Psoas muscle (tissue), 8 donors: ENCODE results near the gene ATP8A1. TPM values are rescaled to one million over a fixed set of nuclear protein-coding genes. Genes with fewer than 3 reads are reported as not detected.

Source experiments
- ATAC-seq, 4 donors: fragments of 200-7000 bp; cut with Tn5 transposase; one replicate each; pipeline ENCODE4 v1.9.1; 2020; ENCODE audit warnings: moderate library complexity in 3 of 4, mild to moderate bottlenecking in 2 of 4
- DNase-seq, 2 donors: peaks; one replicate each; pipeline ENCODE4 v3.0.0-alpha.2; 2020
- H3K27ac ChIP-seq: fragments of 200-600 bp; one replicate; pipeline ENCODE4 v1.8.0; 2022
- H3K27me3 ChIP-seq, 3 donors: fragments of 200-600 bp in 1 of 3; one replicate each; pipeline versions ENCODE4 v1.6.1 to v1.8.0; 2013 to 2022; ENCODE audit warnings: low read length in 2 of 3, mild to moderate bottlenecking in 2 of 3, moderate library complexity in 1 of 3; ENCODE audit not compliant: insufficient read depth in 3 of 3
- H3K36me3 ChIP-seq, 2 donors: fragments of 200-600 bp in 1 of 2; one replicate each; pipeline versions ENCODE4 v1.6.1 to v1.8.0; 2013 to 2022; ENCODE audit warnings: low read depth in 1 of 2, mild to moderate bottlenecking in 1 of 2, moderate library complexity in 1 of 2; ENCODE audit not compliant: insufficient read depth in 1 of 2
- H3K4me1 ChIP-seq: fragments of 200-600 bp; one replicate; pipeline ENCODE4 v1.8.0; 2022
- H3K4me3 ChIP-seq: fragments of 200-600 bp; one replicate; pipeline ENCODE4 v1.8.0; 2022; ENCODE audit warnings: mild to moderate bottlenecking
- H3K9me3 ChIP-seq: fragments of 200-600 bp; one replicate; pipeline ENCODE4 v1.8.0; 2022
- WGBS, 3 donors: extraction: QIAGEN DNeasy Blood & Tissue Kit; methylation state at CpG; one replicate each; pipeline versions ENCODE4 v1.1.6 to v1.1.7; 2013; 5-methylcytosine and 5-hydroxymethylcytosine counted together
- intact Hi-C, 2 donors: fragments of 100-400 bp; cut with DNase I; formaldehyde crosslinking; loops; one replicate each; pipeline versions ENCODE4 v1.11.0 to v1.14.2; 2022
- polyA plus RNA-seq, 3 donors: library from polyadenylated mRNA; stranded (reverse); fragments of 200-250 nt; gene quantifications; one replicate each; pipeline ENCODE4 v1.2.3, GENCODE V29; 2013
- total RNA-seq, 4 donors: library from RNA; stranded (reverse); fragmentation: NEBNext Ultra II Directional in 2 of 4; extraction: Animal tissue kit (Norgen Biotek cat#: 25700) in 2 of 4; gene quantifications; one replicate each; pipeline versions ENCODE4 v1.2.1 to v1.2.4, GENCODE V29; 2021 to 2023
- TF ChIP-seq, protein P1 (sequence below): fragments of 200-600 bp; IDR thresholded peaks from one replicate; pipeline ENCODE4 v1.8.0; 2022; ENCODE audit warnings: antibody characterized with exemption
- donor health status: healthy with polysubstance abuse.
- donor health status: DM: no; HTN: no; CAD: no; lungs with moderate emphysema.
- donor health status: Bipolar disorder and iron deficiency.
- donor health status: healthy.
- donor health status: DM: yes; HTN: yes; CAD: no.
- donor health status: DM: no; HTN: no; CAD: no.
- donor health status: DM: no; HTN: no; CAD: no.
- donor health status: DM: yes; HTN: yes; CAD: no.

The ATP8A1 gene
- total and polyA plus RNA-seq, 7 donors, result 2.2 to 26.5 (median 14.7) TPM

DNA sequence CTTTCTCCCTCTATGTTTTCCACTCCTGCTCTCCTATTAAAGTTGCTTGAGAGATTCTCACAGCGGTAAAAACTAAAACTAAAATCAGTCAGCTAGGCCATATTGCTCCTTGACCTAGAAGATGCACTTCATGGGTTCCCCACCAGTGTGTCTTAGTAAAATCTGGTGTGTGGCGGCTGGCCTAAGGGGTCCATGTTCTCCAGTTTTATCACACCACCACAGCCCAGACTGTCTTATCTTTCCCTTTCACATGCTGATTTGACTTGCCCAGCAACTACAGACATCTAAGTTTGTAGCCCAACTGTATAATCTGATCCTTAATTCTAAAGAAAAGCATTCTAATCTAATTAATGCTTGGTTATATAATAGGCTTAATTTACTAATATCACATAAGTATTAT lies 68.0 kb downstream of the ATP8A1 start:
- TF ChIP-seq, protein P1, sequence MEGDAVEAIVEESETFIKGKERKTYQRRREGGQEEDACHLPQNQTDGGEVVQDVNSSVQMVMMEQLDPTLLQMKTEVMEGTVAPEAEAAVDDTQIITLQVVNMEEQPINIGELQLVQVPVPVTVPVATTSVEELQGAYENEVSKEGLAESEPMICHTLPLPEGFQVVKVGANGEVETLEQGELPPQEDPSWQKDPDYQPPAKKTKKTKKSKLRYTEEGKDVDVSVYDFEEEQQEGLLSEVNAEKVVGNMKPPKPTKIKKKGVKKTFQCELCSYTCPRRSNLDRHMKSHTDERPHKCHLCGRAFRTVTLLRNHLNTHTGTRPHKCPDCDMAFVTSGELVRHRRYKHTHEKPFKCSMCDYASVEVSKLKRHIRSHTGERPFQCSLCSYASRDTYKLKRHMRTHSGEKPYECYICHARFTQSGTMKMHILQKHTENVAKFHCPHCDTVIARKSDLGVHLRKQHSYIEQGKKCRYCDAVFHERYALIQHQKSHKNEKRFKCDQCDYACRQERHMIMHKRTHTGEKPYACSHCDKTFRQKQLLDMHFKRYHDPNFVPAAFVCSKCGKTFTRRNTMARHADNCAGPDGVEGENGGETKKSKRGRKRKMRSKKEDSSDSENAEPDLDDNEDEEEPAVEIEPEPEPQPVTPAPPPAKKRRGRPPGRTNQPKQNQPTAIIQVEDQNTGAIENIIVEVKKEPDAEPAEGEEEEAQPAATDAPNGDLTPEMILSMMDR, result no peak
- intact Hi-C loops, result no loop called here
- ATAC-seq, result no peak
- WGBS, 3 donors, result 96 to 98% (median 98%) methylated on average over 2 of the region's 2 CpGs
- Histone ChIP-seq H3K9me3 (no peaks in the 10 kb centered on the region), H3K27ac (no peak overlapping the region), H3K4me3 (no peak overlapping the region), H3K36me3 (peaks cover 0 to 16% of the 10 kb centered on the region in 2 donors), H3K4me1 (no peaks in the 10 kb centered on the region), H3K27me3 (no peaks in the 10 kb centered on the region)
- no peak for DNase-seq

DNA sequence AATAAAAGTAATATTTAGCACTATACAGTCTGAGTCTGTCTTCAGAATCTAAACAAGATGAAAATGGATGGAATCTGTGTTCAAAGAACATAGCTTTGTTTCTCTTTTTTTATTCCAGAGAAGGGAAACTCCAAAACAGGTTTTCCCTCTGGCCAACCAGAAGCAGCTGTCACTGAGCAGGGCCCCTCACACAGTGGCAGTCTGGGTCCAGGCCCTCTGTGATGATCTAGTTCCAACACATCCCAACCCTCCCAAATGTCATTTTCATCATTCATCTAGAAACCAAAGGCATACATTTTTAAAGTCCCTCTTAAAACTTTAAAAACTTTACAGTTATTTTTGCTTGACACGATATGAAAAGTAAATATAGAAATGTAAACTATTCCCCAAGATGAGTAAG lies 70.1 kb downstream of the ATP8A1 start:
- no peak overlapping the region for H3K27ac ChIP-seq
- TF ChIP-seq, protein P1, result no peak
- no peak overlapping the region for H3K4me3 ChIP-seq
- no peaks in the 10 kb centered on the region for H3K9me3 ChIP-seq
- WGBS, 3 donors, result 92 to 97% (median 95%) methylated on average over 1 of the region's 1 CpG
- ATAC-seq, result no peak
- no peak for DNase-seq
- no peaks in the 10 kb centered on the region for H3K4me1 ChIP-seq
- H3K27me3 ChIP-seq, result no peaks in the 10 kb centered on the region
- peaks cover 0 to 32% of the 10 kb centered on the region in 2 donors for H3K36me3 ChIP-seq
- intact Hi-C loops, result no loop called here

GRCh38 chr4:42579903-42580302 lies 77.0 kb downstream of the ATP8A1 start:
- Histone ChIP-seq H3K9me3 (no peaks in the 10 kb centered on the region), H3K36me3 (peaks cover 0 to 45% of the 10 kb centered on the region in 2 donors), H3K27ac (no peak overlapping the region), H3K4me3 (no peak overlapping the region), H3K27me3 (no peaks in the 10 kb centered on the region), H3K4me1 (no peaks in the 10 kb centered on the region)
- TF ChIP-seq, protein P1, result no peak
- ATAC-seq (no peak), DNase-seq (no peak)
- intact Hi-C loops, result no loop called here
- 75 to 92% (median 77%) methylated on average over 3 of the region's 3 CpGs for WGBS, 3 donors

DNA sequence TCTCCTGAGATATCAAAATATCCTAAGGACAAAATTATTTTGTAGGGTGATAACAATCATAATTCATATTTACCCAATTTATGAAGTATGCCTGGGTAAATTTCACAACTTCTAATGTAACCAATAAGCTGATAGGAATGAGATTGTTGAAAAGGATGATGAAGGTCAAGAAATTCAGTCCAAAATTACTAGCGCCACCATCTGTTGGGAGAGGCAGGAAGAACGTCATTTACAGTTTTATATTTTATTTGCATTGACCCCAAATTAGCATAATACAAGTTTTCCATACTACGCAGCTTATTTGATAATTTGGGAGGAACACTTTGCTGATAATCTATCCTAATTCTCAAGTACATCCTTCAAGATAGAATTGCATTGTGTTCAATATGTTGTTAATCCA lies 78.7 kb downstream of the ATP8A1 start:
- intact Hi-C loops, result no loop called here
- DNase-seq, result no peak
- no peak overlapping the region for H3K4me3 ChIP-seq
- no peaks in the 10 kb centered on the region for H3K9me3 ChIP-seq
- no peaks in the 10 kb centered on the region for H3K27me3 ChIP-seq
- ATAC-seq, result no peak
- WGBS, 3 donors, result 84 to 93% (median 90%) methylated on average over 3 of the region's 3 CpGs
- H3K27ac ChIP-seq, result no peak overlapping the region
- H3K36me3 ChIP-seq, result peaks cover 0 to 38% of the 10 kb centered on the region in 2 donors
- TF ChIP-seq, protein P1, result no peak
- no peaks in the 10 kb centered on the region for H3K4me1 ChIP-seq

DNA sequence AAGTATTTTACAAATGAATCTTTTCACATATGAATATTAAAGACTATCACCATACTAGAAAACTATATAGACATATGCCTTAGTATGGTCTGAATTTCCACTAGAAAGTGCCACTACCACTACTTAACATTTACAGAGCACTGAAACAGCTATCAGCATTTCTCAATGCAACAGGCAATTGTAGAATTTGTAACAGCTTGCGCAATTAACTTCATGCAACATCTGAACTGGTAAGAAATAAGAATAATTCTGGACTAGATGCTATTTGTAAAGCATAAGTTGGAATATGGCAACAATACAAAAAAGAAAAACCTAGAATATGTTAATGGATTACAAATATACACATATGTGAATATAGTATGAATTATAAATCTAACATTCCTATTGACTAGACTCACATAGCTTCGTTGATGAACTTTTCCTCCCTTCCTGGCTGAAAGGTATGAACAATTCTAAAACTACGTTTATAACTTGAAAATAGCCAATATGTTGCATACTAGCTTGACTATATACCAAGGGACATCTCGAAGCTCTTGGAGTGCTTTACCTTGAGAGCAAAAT lies 82.0 kb downstream of the ATP8A1 start:
- Histone ChIP-seq H3K4me1 (peaks cover 11% of the 10 kb centered on the region), H3K4me3 (no peak overlapping the region), H3K9me3 (no peaks in the 10 kb centered on the region), H3K36me3 (peaks cover 0 to 11% of the 10 kb centered on the region in 2 donors), H3K27me3 (no peaks in the 10 kb centered on the region), H3K27ac (no peak overlapping the region)
- 91 to 93% (median 92%) methylated on average over 4 of the region's 4 CpGs for WGBS, 3 donors
- TF ChIP-seq, protein P1, result no peak
- ATAC-seq (no peak), DNase-seq (no peak)
- intact Hi-C loops, result loop anchor here (5.0 kb wide), 2 partner anchors 82 to 177 kb away; partner anchors contain the start of gene ATP8A1 (in 1 of the 2)
